Renal cortex interstitium (tissue), 11 donors: ENCODE data around the gene BBX. TPM values are rescaled to one million over a fixed set of nuclear protein-coding genes. Genes with fewer than 3 reads are reported as not detected.
A peak's percentile ranks its signal among the peaks of the same experiment; 100 is the strongest.

Experiments used
- DNase-seq, 11 donors: peaks; one replicate each; pipeline ENCODE4 v3.0.0-alpha.2; 2013; ENCODE audit warnings: low read depth in 9 of 11, low spot score in 4 of 11; ENCODE audit errors: extremely low read depth in 1 of 11
- polyA plus RNA-seq, 3 donors: library from polyadenylated mRNA; unstranded; fragments of 120-200 nt; gene quantifications; one replicate each; pipeline ENCODE4 v1.2.1, GENCODE V29; 2013; ENCODE audit not compliant: insufficient read length in 3 of 3

The BBX gene
- polyA plus RNA-seq, 3 donors = 66.2 to 76.0 (median 73.4) TPM

GRCh38 chr3:107699682-107700081 lies 176.9 kb downstream of the BBX start:
- no peak for DNase-seq

DNA sequence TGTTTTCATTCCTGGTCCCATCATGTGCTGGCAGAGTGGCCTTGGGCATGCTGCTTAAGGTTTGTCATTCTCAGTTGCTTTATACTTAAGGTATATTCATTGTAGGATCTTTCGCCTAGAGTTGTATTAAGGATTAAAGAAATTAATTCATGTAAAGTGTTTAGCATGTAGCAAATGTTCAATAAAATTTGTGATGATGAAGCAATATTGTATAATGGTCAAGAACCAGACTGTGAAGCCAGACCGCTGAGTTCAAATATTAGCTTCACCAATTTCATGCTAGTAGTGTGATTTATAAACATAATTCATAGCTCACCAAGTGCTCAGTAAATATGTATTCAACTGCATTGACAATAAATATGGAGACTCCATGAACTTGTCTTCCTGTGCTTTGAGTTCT lies 178.5 kb downstream of the BBX start:
- no peak for DNase-seq

- DNase-seq = no peak
Measured at GRCh38 chr3:107704477-107704876, 181.7 kb downstream of the BBX start.

- no peak for DNase-seq
Measured at GRCh38 chr3:107705046-107705445, 182.3 kb downstream of the BBX start.

DNA sequence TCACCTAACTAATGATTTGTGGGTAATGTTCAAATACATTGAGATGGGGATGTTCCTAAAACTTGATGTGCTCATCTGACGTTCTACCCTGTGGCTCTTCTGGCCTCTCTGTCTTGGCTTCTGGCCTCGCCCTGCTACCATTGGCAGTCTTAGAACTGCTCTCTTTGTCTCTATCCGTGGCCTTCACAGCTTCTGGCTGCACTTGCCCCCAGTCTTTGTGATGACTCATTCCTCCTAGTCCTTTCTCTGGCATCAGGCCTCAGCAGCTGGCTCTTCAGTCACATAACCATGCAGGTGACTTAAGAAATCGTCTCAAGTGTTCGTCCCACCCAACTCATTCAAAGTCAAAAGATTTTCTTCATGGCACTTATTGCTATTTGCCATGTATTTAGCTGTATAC lies 188.1 kb downstream of the BBX start:
- no peak for DNase-seq

DNA sequence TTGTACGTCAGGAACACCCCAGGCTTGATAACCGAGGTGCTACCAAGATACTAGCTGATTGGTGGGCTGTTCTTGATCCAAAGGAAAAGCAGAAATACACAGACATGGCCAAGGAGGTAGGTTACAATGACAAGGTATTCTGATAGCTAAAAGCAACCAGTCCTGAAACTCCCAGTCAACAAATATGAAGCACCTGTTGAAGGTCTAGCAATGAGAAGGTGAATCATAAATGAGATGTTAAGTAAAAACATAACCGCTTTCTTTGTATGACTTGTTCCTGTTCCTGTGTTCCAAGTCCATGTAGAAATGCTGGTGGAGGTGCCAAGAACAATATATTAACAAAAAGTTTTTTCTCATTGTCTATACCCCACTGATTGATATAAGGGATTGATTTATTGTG lies 194.0 kb downstream of the BBX start:
- DNase-seq = no peak

GRCh38 chr3:107718547-107718946 lies 195.8 kb downstream of the BBX start:
- no peak for DNase-seq

DNA sequence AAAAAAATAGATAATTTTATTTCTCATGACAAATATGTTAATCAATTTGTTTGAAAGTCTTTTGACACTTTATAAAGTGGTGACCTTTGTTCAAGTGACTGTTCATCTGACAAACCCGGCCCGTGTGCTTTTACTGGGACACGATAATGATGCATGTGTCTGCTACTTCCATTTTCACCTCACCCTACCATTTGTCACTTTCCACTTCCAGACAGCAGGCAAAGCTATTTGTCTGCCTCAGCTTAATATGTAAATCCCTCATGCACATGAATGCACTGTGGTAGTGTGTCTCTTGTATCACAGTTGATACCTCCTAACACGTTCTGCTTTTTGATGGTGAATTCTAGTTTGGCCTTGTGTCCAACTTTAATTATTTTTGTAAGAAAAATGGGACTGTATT lies 204.3 kb downstream of the BBX start:
- DNase-seq = no peak

GRCh38 chr3:107729686-107730085 lies 206.9 kb downstream of the BBX start:
- DNase-seq = no peak

GRCh38 chr3:107734317-107734716 lies 211.6 kb downstream of the BBX start:
- no peak for DNase-seq

- DNase-seq = no peak
Measured at GRCh38 chr3:107737914-107738313, 215.2 kb downstream of the BBX start.

DNA sequence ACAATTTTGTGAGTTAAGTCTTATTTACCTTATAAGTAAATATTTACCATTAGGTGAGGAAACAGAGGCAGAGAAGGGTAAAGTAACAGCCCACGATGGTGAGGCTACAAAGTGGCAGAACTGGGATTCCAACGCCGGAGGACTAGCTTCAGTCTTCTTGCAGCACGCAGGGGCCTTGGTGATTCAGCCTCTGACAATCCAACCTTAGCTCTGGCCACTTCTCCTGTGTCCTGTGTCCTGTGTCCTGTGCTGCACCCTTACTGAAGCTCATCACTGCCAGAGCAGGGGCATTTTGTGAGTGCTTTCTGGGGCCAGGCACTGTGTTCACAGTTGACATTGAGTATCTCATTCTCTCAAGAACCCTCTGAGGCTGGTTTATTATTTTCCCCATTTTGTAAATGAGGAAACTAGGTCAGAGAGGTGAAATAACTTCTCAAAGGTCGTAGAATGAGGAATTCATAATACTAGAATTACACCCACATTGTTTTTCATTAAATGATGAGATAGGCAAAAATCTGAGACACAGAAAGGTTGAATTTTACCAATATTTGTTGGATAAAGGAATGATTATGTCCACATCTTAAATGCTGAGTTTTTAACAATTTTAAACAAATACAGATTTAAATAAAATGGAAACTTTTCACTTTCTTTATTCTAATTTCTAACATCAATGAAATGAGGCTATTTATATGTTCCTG lies 215.9 kb downstream of the BBX start:
- DNase-seq = no peak

DNA sequence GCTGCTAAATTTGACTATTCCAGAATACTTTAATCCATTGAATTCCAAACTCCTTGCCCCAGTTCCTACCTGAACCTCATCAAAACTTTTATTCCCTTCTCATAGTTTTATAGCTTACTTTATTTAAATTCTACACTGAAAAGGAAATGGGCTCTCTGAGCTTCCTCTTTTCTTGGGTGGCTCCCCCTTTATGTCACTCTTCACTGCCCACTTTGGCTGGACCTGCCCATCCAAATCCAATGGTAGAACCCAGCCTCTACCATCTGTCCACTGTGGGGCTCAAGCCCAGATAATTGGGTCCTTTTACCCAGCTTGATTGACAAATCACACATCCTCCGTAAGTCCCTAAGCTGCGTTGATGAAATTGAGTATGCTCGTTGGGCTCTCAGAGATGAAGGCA lies 216.5 kb downstream of the BBX start:
- DNase-seq = no peak

DNA sequence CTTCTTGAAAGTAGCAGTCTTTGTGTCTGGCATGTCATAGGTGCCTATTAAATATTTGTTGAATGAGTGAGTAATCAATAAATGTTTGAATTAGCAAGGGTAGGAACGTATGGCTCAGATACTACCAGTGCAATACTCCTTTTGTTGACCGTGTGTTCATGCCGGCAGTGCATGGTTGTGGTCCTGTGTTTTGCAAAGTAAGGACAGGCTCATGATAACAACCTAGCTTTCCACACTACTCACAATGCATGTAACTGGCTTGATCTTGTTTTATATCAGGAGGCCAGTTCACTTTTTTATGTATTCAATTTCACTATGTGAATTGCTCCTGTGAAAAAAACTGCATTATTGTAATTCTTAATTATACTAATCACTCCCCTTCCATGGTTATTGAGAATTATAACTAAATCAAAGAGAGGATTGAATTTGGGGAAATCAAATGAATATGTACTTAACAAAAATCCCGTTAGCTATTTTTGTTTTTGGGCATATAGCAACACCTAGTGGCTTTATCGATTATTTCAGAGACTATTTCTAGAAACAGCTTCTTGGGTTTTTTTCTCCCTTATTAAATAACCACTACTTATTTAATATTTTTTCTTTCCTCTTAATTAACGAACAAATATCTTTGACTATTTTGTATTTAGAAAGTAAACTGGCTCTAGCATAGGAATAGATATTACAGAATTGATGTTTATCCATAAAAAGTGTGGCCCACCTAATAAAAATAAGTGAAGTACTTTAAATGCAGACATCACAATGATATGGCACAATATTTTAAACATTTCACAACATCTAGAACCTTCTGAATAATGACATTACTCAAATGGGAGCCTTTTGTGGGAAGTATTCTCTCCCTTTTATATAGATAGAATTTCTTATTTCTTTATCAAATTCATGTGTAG lies 218.5 kb downstream of the BBX start:
- peak in 7 of 11 donors; percentile 5 to 21 (median 9) for DNase-seq

- no peak for DNase-seq
Measured at GRCh38 chr3:107745354-107745753, 222.6 kb downstream of the BBX start.

- DNase-seq = no peak
Measured at GRCh38 chr3:107752202-107752990, 229.6 kb downstream of the BBX start.

- DNase-seq = peak in 9 of 11 donors; percentile 15 to 38 (median 20)
Measured at GRCh38 chr3:107753494-107753893, 230.7 kb downstream of the BBX start.

DNA sequence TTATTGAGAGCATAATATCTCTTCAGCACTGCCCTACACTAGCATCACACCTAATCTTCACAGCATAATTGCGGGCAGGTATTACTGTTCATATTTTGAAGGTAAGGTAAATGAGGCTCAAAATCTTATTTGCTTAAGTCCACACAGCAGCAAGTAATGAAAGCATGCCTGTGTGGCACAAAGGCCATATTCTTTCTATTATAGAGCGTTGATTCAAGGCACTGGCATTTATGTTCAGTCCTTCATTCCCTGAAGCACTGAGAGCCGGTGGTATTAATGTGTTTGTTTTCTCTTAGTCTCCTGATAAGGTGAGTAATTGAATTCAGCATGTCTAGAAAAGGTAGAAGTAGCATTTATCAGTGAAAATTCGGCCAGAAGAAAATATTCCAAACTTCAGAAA lies 231.2 kb downstream of the BBX start:
- no peak for DNase-seq

DNA sequence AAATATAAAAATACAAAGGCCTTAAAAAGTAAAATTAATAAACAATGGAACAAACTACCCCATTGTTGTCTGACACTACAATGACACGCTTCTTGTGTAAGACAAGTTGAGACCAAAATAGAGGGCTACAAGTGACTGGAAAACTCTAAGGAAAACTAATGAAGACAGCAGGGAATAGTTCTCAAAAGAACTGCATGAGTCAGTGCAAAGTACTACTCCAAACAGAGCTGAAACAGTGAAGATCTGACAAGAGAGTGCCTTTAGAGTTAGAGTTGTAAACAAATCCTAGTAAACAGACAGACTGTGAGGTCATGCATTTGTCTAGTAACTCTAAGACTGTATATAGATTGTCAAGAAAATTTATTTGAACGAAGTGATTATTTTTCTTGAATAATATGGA lies 233.9 kb downstream of the BBX start:
- DNase-seq = no peak

- no peak for DNase-seq
Measured at GRCh38 chr3:107757140-107757539, 234.4 kb downstream of the BBX start.
